Neuronal stem cell (in vitro differentiated cells): Measurements from ENCODE around the gene NAALADL2.
A peak's percentile ranks its signal among the peaks of the same experiment; 100 is the strongest.
"Not testable (repeated sequence)": the region's sequence is repeated elsewhere in the genome, so short reads cannot be mapped to it uniquely, and the experiment has no call there.

Experiments used
- DNase-seq: peaks from one replicate; pipeline ENCODE4 v3.0.0-alpha.2; 2013; ENCODE audit warnings: low spot score
- H2AFZ ChIP-seq: one replicate; pipeline ENCODE4 v1.6.1; 2013; ENCODE audit warnings: mild to moderate bottlenecking, low read length, inconsistent platforms
- H2AK5ac ChIP-seq: 2 replicates; pipeline ENCODE4 v1.6.1; 2013; ENCODE audit warnings: low read depth, mild to moderate bottlenecking, inconsistent platforms, low read length, moderate library complexity, mixed read lengths
- H2BK120ac ChIP-seq: 2 replicates; pipeline ENCODE4 v1.6.1; 2013; ENCODE audit warnings: low read depth, mild to moderate bottlenecking, inconsistent platforms, low read length, moderate library complexity, mixed read lengths
- H2BK12ac ChIP-seq: one replicate; pipeline ENCODE4 v1.6.1; 2013; ENCODE audit warnings: low read length, inconsistent platforms
- H2BK15ac ChIP-seq: 2 replicates; pipeline ENCODE4 v1.6.1; 2013; ENCODE audit warnings: mild to moderate bottlenecking, low read length, inconsistent platforms, mixed read lengths
- H2BK5ac ChIP-seq: one replicate; pipeline ENCODE4 v1.6.1; 2013; ENCODE audit warnings: inconsistent platforms, mild to moderate bottlenecking, low read length, moderate library complexity
- H3K14ac ChIP-seq: one replicate; pipeline ENCODE4 v1.6.1; 2013; ENCODE audit warnings: low read length, inconsistent platforms
- H3K18ac ChIP-seq: 2 replicates; pipeline ENCODE4 v1.6.1; 2013; ENCODE audit warnings: low read length, inconsistent platforms
- H3K23ac ChIP-seq: 2 replicates; pipeline ENCODE4 v1.6.1; 2013; ENCODE audit warnings: low read depth, mild to moderate bottlenecking, mixed read lengths, low read length, inconsistent platforms; ENCODE audit not compliant: poor library complexity
- H3K27ac ChIP-seq: replicated peaks from 3 replicates; pipeline ENCODE4 v1.5.1; 2013; ENCODE audit warnings: low read length, inconsistent platforms
- H3K27me3 ChIP-seq, 3 experiments: 2 replicates each; pipeline ENCODE4 v1.6.1; 2013; ENCODE audit warnings: low read length in 3 of 3, mild to moderate bottlenecking in 2 of 3, inconsistent platforms in 1 of 3, low read depth in 1 of 3, mixed read lengths in 1 of 3, moderate library complexity in 1 of 3; ENCODE audit not compliant: control insufficient read depth in 3 of 3, insufficient read depth in 3 of 3
- H3K36me3 ChIP-seq, 2 donors: replicated peaks in 1 of 2; 2 replicates each; pipeline ENCODE4 v1.6.1; 2013; ENCODE audit warnings: low read length in 2 of 2; ENCODE audit not compliant: control insufficient read depth in 2 of 2, insufficient read depth in 2 of 2
- H3K4ac ChIP-seq: 2 replicates; pipeline ENCODE4 v1.6.1; 2013; ENCODE audit warnings: inconsistent platforms, mild to moderate bottlenecking, low read length, moderate library complexity
- H3K4me1 ChIP-seq, 2 donors: 1 replicate in 1 of 2; 2 replicates in 1 of 2; pipeline ENCODE4 v1.6.1; 2013; ENCODE audit warnings: low read length in 2 of 2, low read depth in 1 of 2; ENCODE audit not compliant: control insufficient read depth in 2 of 2, insufficient read depth in 1 of 2
- H3K4me2 ChIP-seq: one replicate; pipeline ENCODE4 v1.6.1; 2013; ENCODE audit warnings: mild to moderate bottlenecking, low read length, inconsistent platforms; ENCODE audit not compliant: insufficient read depth, poor library complexity, severe bottlenecking
- H3K4me3 ChIP-seq, 2 donors: 2 replicates each; pipeline ENCODE4 v1.5.1; 2013; ENCODE audit warnings: low read length in 2 of 2, mild to moderate bottlenecking in 2 of 2, inconsistent platforms in 1 of 2, moderate library complexity in 1 of 2
- H3K79me1 ChIP-seq: one replicate; pipeline ENCODE4 v1.6.1; 2013; ENCODE audit warnings: low read depth, mild to moderate bottlenecking, inconsistent platforms, low read length, moderate library complexity
- H3K9ac ChIP-seq: one replicate; pipeline ENCODE4 v1.6.1; 2013; ENCODE audit warnings: mild to moderate bottlenecking, low read depth, low read length, inconsistent platforms; ENCODE audit not compliant: poor library complexity
- H3K9me3 ChIP-seq, 2 donors: replicated peaks in 1 of 2; 2 replicates each; pipeline versions ENCODE3 to v1.6.1; 2013; ENCODE audit warnings: low read length in 2 of 2, mild to moderate bottlenecking in 2 of 2, inconsistent platforms in 1 of 2, low read depth in 1 of 2, mixed read lengths in 1 of 2, moderate library complexity in 1 of 2; ENCODE audit not compliant: control insufficient read depth in 2 of 2, insufficient read depth in 1 of 2
- H4K8ac ChIP-seq: one replicate; pipeline ENCODE4 v1.6.1; 2013; ENCODE audit warnings: low read depth, mild to moderate bottlenecking, inconsistent platforms, low read length, moderate library complexity
- H4K91ac ChIP-seq: one replicate; pipeline ENCODE4 v1.6.1; 2013; ENCODE audit warnings: low read length, low read depth, mild to moderate bottlenecking, inconsistent platforms; ENCODE audit not compliant: poor library complexity
- WGBS, 2 donors: extraction: QIAGEN DNeasy Blood & Tissue Kit; methylation state at CpG; one replicate each; pipeline ENCODE4 v1.1.7; 2013; ENCODE audit warnings: missing lambda C conversion rate in 2 of 2, mixed read lengths in 1 of 2; ENCODE audit not compliant: insufficient read length in 2 of 2, insufficient replicate concordance in 1 of 2; ENCODE audit errors: extremely low coverage in 2 of 2; 5-methylcytosine and 5-hydroxymethylcytosine counted together

The NAALADL2 gene

GRCh38 chr3:175370426-175370825 lies 511.3 kb downstream of the NAALADL2 start:
- WGBS, 2 donors = no CpG with 5 or more reads among the region's 3 CpGs
- H3K4ac ChIP-seq, H2AK5ac ChIP-seq, H3K36me3 ChIP-seq, H2BK120ac ChIP-seq, H3K79me1 ChIP-seq, DNase-seq, H3K27me3 ChIP-seq, H3K14ac ChIP-seq, H4K91ac ChIP-seq, H3K9ac ChIP-seq, H3K27ac ChIP-seq, H3K4me2 ChIP-seq, H4K8ac ChIP-seq, H2BK12ac ChIP-seq, H2BK15ac ChIP-seq, H3K23ac ChIP-seq, H3K4me3 ChIP-seq, H3K4me1 ChIP-seq, H2AFZ ChIP-seq, H2BK5ac ChIP-seq, H3K18ac ChIP-seq, H3K9me3 ChIP-seq: not testable (repeated sequence)

DNA sequence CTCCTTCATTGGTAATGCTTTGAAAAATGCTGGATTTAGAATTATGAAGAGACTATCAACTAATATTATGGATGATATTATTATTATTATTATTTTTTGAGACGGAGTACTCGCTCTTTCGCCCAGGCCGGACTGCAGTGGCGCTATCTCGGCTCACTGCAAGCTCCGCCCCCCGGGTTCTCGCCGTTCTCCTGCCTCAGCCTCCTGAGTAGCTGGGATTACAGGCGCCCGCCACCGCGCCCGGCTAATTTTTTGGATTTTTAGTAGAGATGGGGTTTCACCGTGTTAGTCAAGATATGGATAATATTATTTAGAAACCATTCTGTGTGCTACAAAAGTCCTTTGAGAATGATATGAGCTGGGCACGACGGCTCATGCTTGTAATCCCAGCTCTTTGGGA lies 512.1 kb downstream of the NAALADL2 start:
- not testable (repeated sequence) for H3K14ac ChIP-seq, H4K91ac ChIP-seq, H3K4ac ChIP-seq, H3K18ac ChIP-seq, H4K8ac ChIP-seq, H3K4me2 ChIP-seq, H3K4me1 ChIP-seq, H3K9me3 ChIP-seq, H3K79me1 ChIP-seq, H2AFZ ChIP-seq, H2BK5ac ChIP-seq, H3K27me3 ChIP-seq, DNase-seq, H3K36me3 ChIP-seq, H3K4me3 ChIP-seq, H2BK120ac ChIP-seq, H2BK12ac ChIP-seq, H3K9ac ChIP-seq, H2BK15ac ChIP-seq, H2AK5ac ChIP-seq, H3K23ac ChIP-seq, H3K27ac ChIP-seq
- no CpG with 5 or more reads among the region's 18 CpGs for WGBS, 2 donors

DNA sequence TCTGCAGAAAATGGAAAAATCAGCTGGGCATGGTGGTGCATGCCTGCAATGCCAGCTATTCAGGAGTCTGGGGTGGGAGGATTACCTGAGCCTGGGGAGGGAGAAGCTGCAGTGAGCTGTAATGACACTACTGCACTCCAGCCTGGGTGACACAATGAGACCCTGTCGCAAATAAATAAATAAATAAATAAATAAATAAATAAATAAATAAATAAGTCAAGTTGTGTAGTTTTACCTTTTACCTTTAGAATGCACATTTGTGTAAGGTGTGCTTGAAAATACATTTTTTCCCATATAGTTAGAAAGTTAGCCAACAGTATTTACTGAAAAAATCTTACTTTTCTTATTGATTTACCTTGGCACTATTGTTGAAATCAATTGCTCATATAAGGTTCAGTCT lies 515.6 kb downstream of the NAALADL2 start:
- no peak overlapping the region for H3K18ac ChIP-seq
- no peaks in the 10 kb centered on the region for H3K79me1 ChIP-seq
- H2BK15ac ChIP-seq = no peak overlapping the region
- H3K4ac ChIP-seq = no peak overlapping the region
- no peak overlapping the region for H2AFZ ChIP-seq
- H3K27me3 ChIP-seq = no peaks in the 10 kb centered on the region
- DNase-seq = no peak
- H3K36me3 ChIP-seq = no peaks in the 10 kb centered on the region
- H4K8ac ChIP-seq = no peak overlapping the region
- H3K4me1 ChIP-seq = no peaks in the 10 kb centered on the region
- peaks cover 2 to 5% of the 10 kb centered on the region in 2 donors for H3K9me3 ChIP-seq
- no peak overlapping the region for H3K9ac ChIP-seq
- H3K4me2 ChIP-seq = no peak overlapping the region
- H3K23ac ChIP-seq = no peak overlapping the region
- no peak overlapping the region for H2AK5ac ChIP-seq
- no peak overlapping the region for H2BK120ac ChIP-seq
- no CpG with 5 or more reads among the region's 1 CpG for WGBS, 2 donors
- no peak overlapping the region for H3K14ac ChIP-seq
- no peak overlapping the region for H3K4me3 ChIP-seq
- no peak overlapping the region for H2BK5ac ChIP-seq
- no peak overlapping the region for H4K91ac ChIP-seq
- H3K27ac ChIP-seq = no peak overlapping the region
- H2BK12ac ChIP-seq = no peak overlapping the region

DNA sequence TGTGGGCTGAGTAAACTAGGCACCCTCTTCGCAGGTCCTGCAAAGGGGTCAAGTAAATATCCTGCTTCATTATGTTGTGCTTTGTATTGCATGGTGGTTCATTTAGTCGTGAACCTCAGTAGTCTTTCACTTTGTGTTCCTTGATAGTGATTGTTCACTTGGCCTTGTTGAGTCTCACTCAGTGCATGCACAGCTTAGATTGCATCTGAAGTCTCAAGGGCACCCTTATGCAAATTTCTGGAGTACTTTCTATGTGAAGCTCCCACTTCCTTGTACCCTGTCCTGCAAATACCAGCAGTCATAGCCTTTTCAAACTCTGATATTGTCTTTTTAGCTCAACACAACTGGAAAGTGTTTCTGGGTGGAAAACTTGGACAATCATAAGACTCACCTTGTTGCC lies 519.2 kb downstream of the NAALADL2 start:
- Histone ChIP-seq H2BK12ac (no peak overlapping the region), H2BK120ac (no peak overlapping the region), H2AK5ac (no peak overlapping the region), H3K9me3 (peaks cover 2 to 5% of the 10 kb centered on the region in 2 donors), H3K14ac (no peak overlapping the region), H3K4ac (no peak overlapping the region), H3K23ac (no peak overlapping the region), H2BK5ac (no peak overlapping the region), H2AFZ (no peak overlapping the region), H4K8ac (no peak overlapping the region), H3K4me1 (no peaks in the 10 kb centered on the region), H3K4me3 (peak overlapping the region in 1 of 2 donors; percentile 57), H4K91ac (no peak overlapping the region), H3K18ac (no peak overlapping the region), H2BK15ac (no peak overlapping the region), H3K9ac (no peak overlapping the region), H3K79me1 (no peaks in the 10 kb centered on the region), H3K27ac (no peak overlapping the region), H3K4me2 (no peak overlapping the region), H3K36me3 (no peaks in the 10 kb centered on the region), H3K27me3 (no peaks in the 10 kb centered on the region)
- DNase-seq = no peak
- WGBS, 2 donors = no CpG with 5 or more reads among the region's 2 CpGs
